IPS-18a (cell line): ENCODE data around the gene ARMH3.

ENCODE experiments used
- H3K27ac ChIP-seq: one replicate; pipeline ENCODE4 v1.5.1; 2013; ENCODE audit warnings: low read length
- H3K27me3 ChIP-seq: one replicate; pipeline ENCODE4 v1.6.1; 2013; ENCODE audit warnings: mild to moderate bottlenecking, low read length; ENCODE audit not compliant: control insufficient read depth, insufficient read depth
- H3K36me3 ChIP-seq: one replicate; pipeline ENCODE4 v1.6.1; 2013; ENCODE audit warnings: low read depth, low read length; ENCODE audit not compliant: control insufficient read depth
- H3K4me1 ChIP-seq: one replicate; pipeline ENCODE4 v1.6.1; 2013; ENCODE audit warnings: low read depth, low read length; ENCODE audit not compliant: control insufficient read depth
- H3K4me3 ChIP-seq: one replicate; pipeline ENCODE4 v1.5.1; 2013; ENCODE audit warnings: low read length
- H3K9ac ChIP-seq: one replicate; pipeline ENCODE4 v1.6.1; 2013; ENCODE audit warnings: mild to moderate bottlenecking, low read length, moderate library complexity
- H3K9me3 ChIP-seq: one replicate; pipeline ENCODE4 v1.6.1; 2013; ENCODE audit warnings: low read depth, low read length; ENCODE audit not compliant: control insufficient read depth

ARMH3 gene

DNA sequence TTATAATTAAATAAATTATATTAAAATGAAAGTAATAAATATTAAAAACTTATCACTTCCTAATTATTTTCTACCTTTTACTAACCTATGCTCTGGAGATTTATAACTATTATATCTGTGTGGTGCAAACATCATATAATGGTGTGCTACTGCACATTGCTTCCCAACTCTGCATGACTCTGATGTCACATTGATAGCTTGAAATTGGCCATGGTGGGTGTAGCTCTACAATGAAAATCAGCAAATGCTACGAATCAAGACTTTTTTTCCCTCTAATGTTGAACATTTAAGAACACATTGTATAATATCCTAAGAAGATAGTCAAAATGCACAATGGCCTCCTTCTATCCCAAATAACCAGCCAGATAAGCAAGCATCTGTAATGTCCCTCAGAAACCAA lies 99.1 kb downstream of the ARMH3 start:
- Histone ChIP-seq H3K9me3 (no peaks in the 10 kb centered on the region), H3K4me1 (no peaks in the 10 kb centered on the region)

GRCh38 chr10:101956117-101956516 lies 99.9 kb downstream of the ARMH3 start:
- no peak overlapping the region for H3K27ac ChIP-seq
- H3K9me3 ChIP-seq, result no peaks in the 10 kb centered on the region
- no peak overlapping the region for H3K9ac ChIP-seq
- H3K36me3 ChIP-seq, result peaks cover 2% of the 10 kb centered on the region
- no peaks in the 10 kb centered on the region for H3K27me3 ChIP-seq
- H3K4me3 ChIP-seq, result no peak overlapping the region
- H3K4me1 ChIP-seq, result no peaks in the 10 kb centered on the region

More for the DNA sequence above, 99.1 kb downstream of the ARMH3 start:
- Histone ChIP-seq H3K4me3 (no peak overlapping the region), H3K36me3 (peaks cover 2% of the 10 kb centered on the region), H3K27me3 (no peaks in the 10 kb centered on the region), H3K27ac (no peak overlapping the region), H3K9ac (no peak overlapping the region)

- Histone ChIP-seq H3K27ac (no peak overlapping the region), H3K9me3 (no peaks in the 10 kb centered on the region), H3K4me3 (no peak overlapping the region), H3K27me3 (no peaks in the 10 kb centered on the region), H3K4me1 (no peaks in the 10 kb centered on the region), H3K36me3 (no peaks in the 10 kb centered on the region), H3K9ac (no peak overlapping the region)
Measured at GRCh38 chr10:101952191-101952590, 103.8 kb downstream of the ARMH3 start.

- no peak overlapping the region for H3K4me3 ChIP-seq
- H3K4me1 ChIP-seq, result no peaks in the 10 kb centered on the region
- H3K36me3 ChIP-seq, result no peaks in the 10 kb centered on the region
- H3K27ac ChIP-seq, result no peak overlapping the region
- no peak overlapping the region for H3K9ac ChIP-seq
- H3K9me3 ChIP-seq, result no peaks in the 10 kb centered on the region
- H3K27me3 ChIP-seq, result no peaks in the 10 kb centered on the region
Measured at GRCh38 chr10:101950213-101950612, 105.8 kb downstream of the ARMH3 start.

DNA sequence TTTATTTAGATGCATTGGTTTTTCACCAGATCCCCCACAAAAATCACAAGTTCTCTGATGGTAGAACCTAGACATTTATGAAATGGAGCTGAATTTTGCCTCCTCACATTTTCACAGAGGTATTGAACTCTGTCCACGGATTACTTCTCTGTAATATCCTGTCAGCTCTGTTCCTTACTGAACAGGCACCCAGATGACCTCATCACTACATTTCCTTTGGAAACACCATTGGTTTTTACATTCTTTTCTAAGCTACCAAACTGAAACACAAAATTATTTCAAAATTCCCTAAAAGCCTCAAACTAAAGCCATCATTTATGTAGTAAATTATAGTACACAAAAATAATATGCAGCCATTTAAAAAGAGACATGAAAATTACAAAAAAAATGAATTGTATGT lies 114.1 kb downstream of the ARMH3 start:
- Histone ChIP-seq H3K4me3 (no peak overlapping the region), H3K27me3 (no peaks in the 10 kb centered on the region), H3K27ac (no peak overlapping the region), H3K9ac (no peak overlapping the region), H3K36me3 (no peaks in the 10 kb centered on the region), H3K4me1 (no peaks in the 10 kb centered on the region), H3K9me3 (no peaks in the 10 kb centered on the region)

- Histone ChIP-seq H3K9ac (no peak overlapping the region), H3K27me3 (no peaks in the 10 kb centered on the region), H3K9me3 (no peaks in the 10 kb centered on the region), H3K27ac (no peak overlapping the region), H3K36me3 (no peaks in the 10 kb centered on the region), H3K4me1 (no peaks in the 10 kb centered on the region), H3K4me3 (no peak overlapping the region)
Measured at GRCh38 chr10:101940916-101941315, 115.1 kb downstream of the ARMH3 start.

- Histone ChIP-seq H3K4me1 (no peaks in the 10 kb centered on the region), H3K27ac (no peak overlapping the region), H3K27me3 (no peaks in the 10 kb centered on the region), H3K9me3 (no peaks in the 10 kb centered on the region), H3K36me3 (no peaks in the 10 kb centered on the region), H3K9ac (no peak overlapping the region), H3K4me3 (no peak overlapping the region)
Measured at GRCh38 chr10:101939729-101940128, 116.2 kb downstream of the ARMH3 start.

DNA sequence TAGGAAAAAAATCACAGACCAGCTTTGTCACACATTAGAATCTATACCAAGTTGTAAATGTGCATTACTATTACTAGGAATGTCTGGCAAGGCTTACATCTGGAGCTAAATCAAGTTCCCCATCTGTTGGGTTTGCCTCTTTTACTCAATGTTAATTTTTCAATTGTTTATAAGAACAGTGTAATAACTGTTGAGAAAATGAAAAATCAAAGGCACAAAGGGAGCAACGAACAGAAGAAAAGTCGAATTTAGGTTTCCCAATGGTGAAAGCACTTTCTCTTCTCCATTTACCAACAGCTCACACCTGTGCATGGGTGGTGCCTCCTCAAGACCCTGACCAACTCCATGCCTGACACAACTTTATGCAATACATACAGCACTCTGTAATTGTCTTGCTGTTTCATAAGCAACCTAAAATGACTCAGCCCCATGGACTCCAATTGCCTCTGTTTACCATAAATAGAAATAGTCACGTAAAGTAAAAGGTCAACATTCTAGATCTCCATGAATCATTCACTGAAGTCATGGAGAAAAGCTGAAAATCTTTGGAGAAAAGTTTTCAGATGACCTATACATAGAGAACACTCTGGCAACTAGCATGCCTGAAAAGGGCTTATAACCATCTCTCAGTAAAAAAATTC lies 116.8 kb downstream of the ARMH3 start:
- H3K9ac ChIP-seq, result no peak overlapping the region

GRCh38 chr10:101938305-101939007 lies 117.5 kb downstream of the ARMH3 start:
- no peak overlapping the region for H3K4me3 ChIP-seq
- no peaks in the 10 kb centered on the region for H3K9me3 ChIP-seq
- H3K27me3 ChIP-seq, result no peaks in the 10 kb centered on the region
- H3K4me1 ChIP-seq, result no peaks in the 10 kb centered on the region
- no peaks in the 10 kb centered on the region for H3K36me3 ChIP-seq
- H3K27ac ChIP-seq, result no peak overlapping the region
- no peak overlapping the region for H3K9ac ChIP-seq

More for the DNA sequence above, 116.8 kb downstream of the ARMH3 start:
- Histone ChIP-seq H3K27ac (no peak overlapping the region), H3K4me1 (no peaks in the 10 kb centered on the region), H3K9me3 (no peaks in the 10 kb centered on the region), H3K27me3 (no peaks in the 10 kb centered on the region), H3K36me3 (no peaks in the 10 kb centered on the region), H3K4me3 (no peak overlapping the region)

DNA sequence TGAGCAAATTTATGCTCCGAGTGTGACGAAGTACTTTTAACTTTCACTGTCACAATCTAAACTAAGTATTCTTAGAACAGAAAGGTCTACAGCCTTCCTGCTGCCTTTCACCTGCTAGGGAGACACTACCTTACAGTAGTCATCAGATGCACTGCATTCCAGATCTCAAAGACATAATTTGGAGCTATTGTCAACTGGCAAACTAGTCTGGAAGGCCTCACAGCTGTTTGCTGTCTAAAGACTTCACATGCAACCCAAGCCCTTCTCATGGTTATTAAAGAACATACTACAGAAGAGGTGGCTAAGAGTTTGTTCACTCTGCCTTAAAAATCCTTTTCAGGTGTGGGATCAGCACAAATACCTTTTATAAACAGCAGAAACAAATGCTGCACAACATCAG lies 120.5 kb downstream of the ARMH3 start:
- Histone ChIP-seq H3K9me3 (no peaks in the 10 kb centered on the region), H3K27ac (no peak overlapping the region), H3K36me3 (no peaks in the 10 kb centered on the region), H3K9ac (no peak overlapping the region), H3K4me3 (no peak overlapping the region), H3K4me1 (no peaks in the 10 kb centered on the region), H3K27me3 (no peaks in the 10 kb centered on the region)

DNA sequence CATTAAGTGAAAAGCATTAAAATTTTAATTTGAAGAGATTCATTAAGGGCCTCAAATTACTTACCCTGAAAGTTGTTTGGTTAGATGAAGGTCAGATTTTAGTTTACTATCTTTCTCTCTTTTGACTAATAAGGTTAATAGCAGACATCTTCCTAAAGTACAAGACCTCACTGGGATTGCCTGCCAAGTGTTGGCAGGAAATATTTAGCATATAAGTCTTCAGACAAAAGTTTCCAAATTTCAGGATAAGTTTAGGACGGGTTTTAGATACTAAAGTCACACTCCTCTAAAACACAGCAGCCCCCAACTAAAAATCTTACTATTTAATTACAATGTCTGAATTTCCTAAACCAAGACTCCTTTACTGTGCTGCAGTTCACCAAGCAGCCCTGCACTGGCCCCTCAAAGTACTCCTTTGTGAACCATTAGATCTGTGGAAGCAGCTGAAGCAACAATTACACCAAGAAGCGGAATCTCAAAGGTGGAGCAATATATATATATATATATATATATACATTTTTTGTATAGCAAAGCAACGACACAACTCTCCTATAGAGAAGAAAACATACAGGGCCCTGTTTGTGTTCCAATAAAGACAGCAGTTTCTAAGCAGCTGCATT lies 121.2 kb downstream of the ARMH3 start:
- H3K4me3 ChIP-seq, result no peak overlapping the region
- no peaks in the 10 kb centered on the region for H3K36me3 ChIP-seq
- no peak overlapping the region for H3K9ac ChIP-seq
- no peaks in the 10 kb centered on the region for H3K9me3 ChIP-seq
- H3K27ac ChIP-seq, result no peak overlapping the region
- H3K27me3 ChIP-seq, result no peaks in the 10 kb centered on the region
- H3K4me1 ChIP-seq, result no peaks in the 10 kb centered on the region

GRCh38 chr10:101933976-101934375 lies 122.0 kb downstream of the ARMH3 start:
- no peaks in the 10 kb centered on the region for H3K9me3 ChIP-seq
- H3K4me3 ChIP-seq, result no peak overlapping the region
- no peaks in the 10 kb centered on the region for H3K27me3 ChIP-seq
- no peaks in the 10 kb centered on the region for H3K36me3 ChIP-seq
- H3K4me1 ChIP-seq, result no peaks in the 10 kb centered on the region
- H3K9ac ChIP-seq, result no peak overlapping the region
- H3K27ac ChIP-seq, result no peak overlapping the region
